Fibroblast of skin of abdomen (primary cell): ENCODE data around the gene TRAPPC12.
"Not testable (repeated sequence)": the region's sequence is repeated elsewhere in the genome, so short reads cannot be mapped to it uniquely, and the experiment has no call there.

Source experiments
- DNase-seq: peaks from one replicate; pipeline ENCODE4 v3.0.0-alpha.2; 2013

TRAPPC12 gene

GRCh38 chr2:3369340-3370181 is 9.9 kb upstream of the TRAPPC12 start:
- not testable (repeated sequence) for DNase-seq

- no peak for DNase-seq
These were observed 2.7 kb upstream of the TRAPPC12 start for GRCh38 chr2:3376821-3377220.

GRCh38 chr2:3377279-3377611 is 2.2 kb upstream of the TRAPPC12 start:
- peak; percentile 40 for DNase-seq

GRCh38 chr2:3377612-3378432 is 1.7 kb upstream of the TRAPPC12 start, which contains the start of gene EIPR1:
EIPR1 (minus strand) TSS chr2:3377818; CDS start chr2:3377689, 129 bp downstream.
- peak; percentile 99 for DNase-seq

GRCh38 chr2:3379339-3379646 is 201 bp upstream of the TRAPPC12 start:
- no peak for DNase-seq

GRCh38 chr2:3386448-3386958 is 7.0 kb downstream of the TRAPPC12 start:
- DNase-seq = no peak

- no peak for DNase-seq
These were observed 7.5 kb downstream of the TRAPPC12 start for GRCh38 chr2:3387011-3387410.

GRCh38 chr2:3387644-3388411 is 8.3 kb downstream of the TRAPPC12 start:
- no peak for DNase-seq

- DNase-seq = no peak
These were observed 8.9 kb downstream of the TRAPPC12 start for GRCh38 chr2:3388412-3388738.

GRCh38 chr2:3389193-3389592 is 9.7 kb downstream of the TRAPPC12 start:
- no peak for DNase-seq

GRCh38 chr2:3390041-3390440 is 10.5 kb downstream of the TRAPPC12 start:
- DNase-seq = no peak

GRCh38 chr2:3392216-3392615 is 12.7 kb downstream of the TRAPPC12 start:
- DNase-seq = no peak

GRCh38 chr2:3396920-3397559 is 17.5 kb downstream of the TRAPPC12 start:
- no peak for DNase-seq

GRCh38 chr2:3398857-3399256 is 19.4 kb downstream of the TRAPPC12 start:
- DNase-seq = no peak

- DNase-seq = no peak
These were observed 19.9 kb downstream of the TRAPPC12 start for GRCh38 chr2:3399381-3399780.

- no peak for DNase-seq
These were observed 20.3 kb downstream of the TRAPPC12 start for GRCh38 chr2:3399829-3400228.

GRCh38 chr2:3403587-3404334 is 24.3 kb downstream of the TRAPPC12 start:
- no peak for DNase-seq

GRCh38 chr2:3404349-3404894 is 24.9 kb downstream of the TRAPPC12 start:
- DNase-seq = no peak

- no peak for DNase-seq
These were observed 25.8 kb downstream of the TRAPPC12 start for GRCh38 chr2:3405307-3405706.

- DNase-seq = no peak
These were observed 26.4 kb downstream of the TRAPPC12 start for GRCh38 chr2:3405876-3406275.

- no peak for DNase-seq
These were observed 27.0 kb downstream of the TRAPPC12 start for GRCh38 chr2:3406501-3406900.

- no peak for DNase-seq
These were observed 29.3 kb downstream of the TRAPPC12 start for GRCh38 chr2:3408781-3409180.
